Measurements from ENCODE around the gene ENKD1.

DNA sequence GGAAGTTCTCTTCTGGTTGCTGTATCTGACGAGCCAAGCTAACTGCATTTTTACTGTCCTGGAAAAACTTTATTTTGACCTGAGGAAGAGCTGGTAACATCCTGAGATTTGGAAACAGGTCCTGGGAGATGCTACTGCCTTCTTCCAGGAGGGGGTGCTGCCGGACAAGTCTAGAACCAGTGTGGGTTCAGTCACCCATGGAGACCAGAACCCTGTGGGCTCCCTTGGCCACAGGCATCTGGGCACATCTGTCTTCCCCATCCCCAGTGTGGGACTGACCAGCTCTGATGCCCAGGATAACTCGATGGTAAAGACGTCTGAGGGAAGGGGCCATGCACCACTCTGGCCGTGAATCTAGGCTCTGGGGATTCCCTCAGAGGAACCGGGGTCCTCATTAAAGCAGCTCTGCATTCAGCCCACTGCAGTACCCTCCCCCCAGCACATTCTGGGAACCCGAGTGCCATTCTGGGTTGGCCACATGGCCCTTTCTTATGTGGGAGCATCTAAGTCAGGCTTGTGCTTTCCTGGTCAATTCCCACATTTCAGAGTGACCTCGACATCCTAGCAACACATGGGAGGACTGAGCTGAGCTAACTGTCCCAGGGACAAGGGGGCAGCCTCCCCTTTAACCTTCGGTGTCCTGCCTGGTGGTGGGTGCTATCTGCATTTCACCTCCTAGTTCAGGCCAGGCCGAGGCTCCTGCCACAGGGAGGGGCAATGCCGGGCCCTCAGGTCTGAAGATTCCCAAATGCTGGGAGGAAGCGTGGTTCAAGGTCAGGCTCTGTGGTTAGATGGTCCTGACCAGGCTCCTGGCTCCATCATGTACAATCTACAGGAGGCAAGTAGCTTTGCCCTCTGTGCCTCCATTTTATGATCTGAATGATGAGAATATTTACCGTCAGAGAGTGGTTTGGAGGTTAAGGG is 6.5 kb upstream of the ENKD1 start:
- TF ChIP-seq, protein P1, sequence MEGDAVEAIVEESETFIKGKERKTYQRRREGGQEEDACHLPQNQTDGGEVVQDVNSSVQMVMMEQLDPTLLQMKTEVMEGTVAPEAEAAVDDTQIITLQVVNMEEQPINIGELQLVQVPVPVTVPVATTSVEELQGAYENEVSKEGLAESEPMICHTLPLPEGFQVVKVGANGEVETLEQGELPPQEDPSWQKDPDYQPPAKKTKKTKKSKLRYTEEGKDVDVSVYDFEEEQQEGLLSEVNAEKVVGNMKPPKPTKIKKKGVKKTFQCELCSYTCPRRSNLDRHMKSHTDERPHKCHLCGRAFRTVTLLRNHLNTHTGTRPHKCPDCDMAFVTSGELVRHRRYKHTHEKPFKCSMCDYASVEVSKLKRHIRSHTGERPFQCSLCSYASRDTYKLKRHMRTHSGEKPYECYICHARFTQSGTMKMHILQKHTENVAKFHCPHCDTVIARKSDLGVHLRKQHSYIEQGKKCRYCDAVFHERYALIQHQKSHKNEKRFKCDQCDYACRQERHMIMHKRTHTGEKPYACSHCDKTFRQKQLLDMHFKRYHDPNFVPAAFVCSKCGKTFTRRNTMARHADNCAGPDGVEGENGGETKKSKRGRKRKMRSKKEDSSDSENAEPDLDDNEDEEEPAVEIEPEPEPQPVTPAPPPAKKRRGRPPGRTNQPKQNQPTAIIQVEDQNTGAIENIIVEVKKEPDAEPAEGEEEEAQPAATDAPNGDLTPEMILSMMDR (IDR thresholded peaks at IDR 0.05; ENCODE audit: low read length): peak; percentile 92
- no peak for TF ChIP-seq EZH2 (IDR thresholded peaks at IDR 0.05; ENCODE audit: borderline replicate concordance, low read length)
